K562 (cell line): ENCODE measurements around the gene COX6B1. TPM values are rescaled to one million over a fixed set of nuclear protein-coding genes. Genes with fewer than 3 reads are reported as not detected.

Source experiments
- BCL6 ChIP-seq: fragments of 250-450 bp; sonication (Bioruptor Pico); IDR thresholded peaks from 2 replicates; pipeline ENCODE4 v1.4.0; 2020
- EP400 ChIP-seq: fragments of 450-650 bp; IDR thresholded peaks from 2 replicates; pipeline ENCODE4 v1.6.1; 2017; ENCODE audit warnings: antibody characterized with exemption, mild to moderate bottlenecking, moderate library complexity
- ETV5 ChIP-seq: sonication (generic); formaldehyde crosslinking; IDR thresholded peaks from 2 replicates; pipeline ENCODE4 v1.4.0; 2020; ENCODE audit warnings: low read depth, mild to moderate bottlenecking, missing genetic modification reagents
- NRF1 ChIP-seq, 2 experiments: fragments of 450-650 bp; IDR thresholded peaks in 1 of 2; conservative IDR thresholded peaks in 1 of 2; 2 replicates each; pipeline ENCODE4 v1.6.1; 2014; ENCODE audit warnings: mild to moderate bottlenecking in 2 of 2
- XRCC3 ChIP-seq: fragments of 450-650 bp; IDR thresholded peaks from 2 replicates; pipeline ENCODE4 v1.6.1; 2017; ENCODE audit warnings: mild to moderate bottlenecking, moderate library complexity
- YBX1 ChIP-seq: fragments of 450-650 bp; IDR thresholded peaks from 2 replicates; pipeline ENCODE4 v1.7.1; 2016; ENCODE audit warnings: mild to moderate bottlenecking
- ZKSCAN1 ChIP-seq: fragments of 150-350 bp; IDR thresholded peaks from 2 replicates; pipeline ENCODE4 v1.6.1; 2016; ENCODE audit warnings: low read depth, low read length
- ZNF316 ChIP-seq: fragments of 450-650 bp; IDR thresholded peaks from 2 replicates; pipeline ENCODE4 v1.6.1; 2016
- ZNF384 ChIP-seq: IDR thresholded peaks from 2 replicates; pipeline ENCODE4 v1.6.1; 2012; ENCODE audit warnings: low read depth, low read length, improper control_type of control experiment
- polyA plus RNA-seq, 8 experiments: library from polyadenylated mRNA; depleted of rRNA in 4 of 8; stranded (reverse) in 5 of 8; unstranded in 3 of 8; fragments of >200 nt; fragmentation: Nextera tagmentation in 2 of 8; fragmentation: Illumina TruSeq in 1 of 8; extraction: Ambion mirVana in 2 of 8; extraction: Trizol in 1 of 8; gene quantifications; 2 replicates each; pipeline versions ENCODE4 v1.2.1 to v1.2.3, GENCODE V29; 2011 to 2014; ENCODE audit warnings: inconsistent platforms in 1 of 8, missing spikeins in 1 of 8
- total RNA-seq, 7 experiments: library from RNA; depleted of rRNA in 6 of 7; stranded (reverse); fragments of >200 nt in 6 of 7; fragmentation: Illumina TruSeq in 2 of 7; extraction: Trizol in 2 of 7; gene quantifications; 2 replicates each; pipeline versions ENCODE4 v1.2.1 to v1.2.3, GENCODE V29; 2011 to 2021; ENCODE audit warnings: low replicate concordance in 1 of 7
- TF ChIP-seq, protein P1 (sequence below): sonication (generic); formaldehyde crosslinking; IDR thresholded peaks from 2 replicates; pipeline ENCODE4 v1.8.1; 2023; ENCODE audit warnings: mild to moderate bottlenecking, missing genetic modification reagents
- TF ChIP-seq, protein P2 (sequence below): fragments of 450-650 bp; IDR thresholded peaks from 2 replicates; pipeline ENCODE4 v1.7.1; 2018; ENCODE audit warnings: mild to moderate bottlenecking, low read depth; ENCODE audit not compliant: partially characterized antibody
- TF ChIP-seq, protein P3 (sequence below): fragments of 450-650 bp; IDR thresholded peaks from 2 replicates; pipeline ENCODE4 v1.6.1; 2017; ENCODE audit warnings: antibody characterized with exemption, mild to moderate bottlenecking
- TF ChIP-seq, protein P4 (sequence below), 2 experiments: IDR thresholded peaks; 2 replicates each; pipeline ENCODE4 v1.6.1; 2011; ENCODE audit warnings: borderline replicate concordance in 1 of 2, control low read depth in 1 of 2, low read depth in 1 of 2, low read length in 1 of 2, mild to moderate bottlenecking in 1 of 2, mixed read lengths in 1 of 2, moderate library complexity in 1 of 2; ENCODE audit not compliant: insufficient read depth in 1 of 2, insufficient read length in 1 of 2, poor library complexity in 1 of 2, severe bottlenecking in 1 of 2; ENCODE audit errors: extremely low read depth in 1 of 2
- TF ChIP-seq, protein P5 (sequence below): sonication (generic); formaldehyde crosslinking; IDR thresholded peaks from 2 replicates; pipeline ENCODE4 v1.9.0; 2022; ENCODE audit warnings: mild to moderate bottlenecking, missing genetic modification reagents
- TF ChIP-seq, protein P6 (sequence below): sonication (generic); formaldehyde crosslinking; IDR thresholded peaks from 2 replicates; pipeline ENCODE4 v1.8.0; 2023; ENCODE audit warnings: mild to moderate bottlenecking, missing genetic modification reagents

The COX6B1 gene
- total and polyA plus RNA-seq, 9 of the 15 experiments (the other 6 are each of a cell fraction or from before 2014, with no cell fraction given): 777 to 2,393 (median 1,219) TPM

DNA sequence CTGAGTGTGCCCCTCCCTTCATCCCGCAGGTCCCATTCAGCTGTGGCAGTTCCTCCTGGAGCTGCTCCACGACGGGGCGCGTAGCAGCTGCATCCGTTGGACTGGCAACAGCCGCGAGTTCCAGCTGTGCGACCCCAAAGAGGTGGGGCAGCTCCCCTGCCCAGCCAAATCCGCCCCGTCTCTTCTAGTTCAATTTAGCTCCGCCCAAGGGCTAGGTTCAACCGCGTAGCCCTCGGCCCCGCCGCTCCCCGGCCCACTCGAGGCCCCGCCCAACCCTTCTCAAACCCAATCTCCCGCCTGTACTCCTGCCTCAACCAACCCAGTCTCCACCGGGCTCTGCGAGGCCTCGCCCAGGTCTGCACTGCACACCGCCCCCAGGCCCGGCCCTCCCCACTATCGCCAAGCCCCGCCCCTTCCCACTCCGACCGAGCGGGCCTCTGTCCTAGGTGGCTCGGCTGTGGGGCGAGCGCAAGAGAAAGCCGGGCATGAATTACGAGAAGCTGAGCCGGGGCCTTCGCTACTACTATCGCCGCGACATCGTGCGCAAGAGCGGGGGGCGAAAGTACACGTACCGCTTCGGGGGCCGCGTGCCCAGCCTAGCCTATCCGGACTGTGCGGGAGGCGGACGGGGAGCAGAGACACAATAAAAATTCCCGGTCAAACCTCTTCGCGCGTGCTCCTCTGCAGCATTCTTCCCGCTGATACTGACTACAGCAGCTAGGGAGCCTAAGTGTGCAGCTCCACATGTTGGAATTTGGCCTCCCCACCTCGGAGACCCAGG lies 3.7 kb upstream of the COX6B1 start (continued):
- TF ChIP-seq, protein P1, sequence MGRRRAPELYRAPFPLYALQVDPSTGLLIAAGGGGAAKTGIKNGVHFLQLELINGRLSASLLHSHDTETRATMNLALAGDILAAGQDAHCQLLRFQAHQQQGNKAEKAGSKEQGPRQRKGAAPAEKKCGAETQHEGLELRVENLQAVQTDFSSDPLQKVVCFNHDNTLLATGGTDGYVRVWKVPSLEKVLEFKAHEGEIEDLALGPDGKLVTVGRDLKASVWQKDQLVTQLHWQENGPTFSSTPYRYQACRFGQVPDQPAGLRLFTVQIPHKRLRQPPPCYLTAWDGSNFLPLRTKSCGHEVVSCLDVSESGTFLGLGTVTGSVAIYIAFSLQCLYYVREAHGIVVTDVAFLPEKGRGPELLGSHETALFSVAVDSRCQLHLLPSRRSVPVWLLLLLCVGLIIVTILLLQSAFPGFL (CRISPR knock-in tag): no peak
- TF ChIP-seq EP400: 0 out of 2 replicates have a peak, but pooled peaks have one; percentile 29
- TF ChIP-seq, protein P2, sequence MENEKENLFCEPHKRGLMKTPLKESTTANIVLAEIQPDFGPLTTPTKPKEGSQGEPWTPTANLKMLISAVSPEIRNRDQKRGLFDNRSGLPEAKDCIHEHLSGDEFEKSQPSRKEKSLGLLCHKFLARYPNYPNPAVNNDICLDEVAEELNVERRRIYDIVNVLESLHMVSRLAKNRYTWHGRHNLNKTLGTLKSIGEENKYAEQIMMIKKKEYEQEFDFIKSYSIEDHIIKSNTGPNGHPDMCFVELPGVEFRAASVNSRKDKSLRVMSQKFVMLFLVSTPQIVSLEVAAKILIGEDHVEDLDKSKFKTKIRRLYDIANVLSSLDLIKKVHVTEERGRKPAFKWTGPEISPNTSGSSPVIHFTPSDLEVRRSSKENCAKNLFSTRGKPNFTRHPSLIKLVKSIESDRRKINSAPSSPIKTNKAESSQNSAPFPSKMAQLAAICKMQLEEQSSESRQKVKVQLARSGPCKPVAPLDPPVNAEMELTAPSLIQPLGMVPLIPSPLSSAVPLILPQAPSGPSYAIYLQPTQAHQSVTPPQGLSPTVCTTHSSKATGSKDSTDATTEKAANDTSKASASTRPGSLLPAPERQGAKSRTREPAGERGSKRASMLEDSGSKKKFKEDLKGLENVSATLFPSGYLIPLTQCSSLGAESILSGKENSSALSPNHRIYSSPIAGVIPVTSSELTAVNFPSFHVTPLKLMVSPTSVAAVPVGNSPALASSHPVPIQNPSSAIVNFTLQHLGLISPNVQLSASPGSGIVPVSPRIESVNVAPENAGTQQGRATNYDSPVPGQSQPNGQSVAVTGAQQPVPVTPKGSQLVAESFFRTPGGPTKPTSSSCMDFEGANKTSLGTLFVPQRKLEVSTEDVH: no peak
- 0 out of 2 replicates have a peak, but pooled peaks have one; percentile 34 for TF ChIP-seq ZKSCAN1
- TF ChIP-seq NRF1 (conservative IDR thresholded peaks at IDR 0.05 in 1 of 2, IDR thresholded peaks at IDR 0.05 in 1 of 2): peak; percentile 56 to 62
- TF ChIP-seq, protein P3, sequence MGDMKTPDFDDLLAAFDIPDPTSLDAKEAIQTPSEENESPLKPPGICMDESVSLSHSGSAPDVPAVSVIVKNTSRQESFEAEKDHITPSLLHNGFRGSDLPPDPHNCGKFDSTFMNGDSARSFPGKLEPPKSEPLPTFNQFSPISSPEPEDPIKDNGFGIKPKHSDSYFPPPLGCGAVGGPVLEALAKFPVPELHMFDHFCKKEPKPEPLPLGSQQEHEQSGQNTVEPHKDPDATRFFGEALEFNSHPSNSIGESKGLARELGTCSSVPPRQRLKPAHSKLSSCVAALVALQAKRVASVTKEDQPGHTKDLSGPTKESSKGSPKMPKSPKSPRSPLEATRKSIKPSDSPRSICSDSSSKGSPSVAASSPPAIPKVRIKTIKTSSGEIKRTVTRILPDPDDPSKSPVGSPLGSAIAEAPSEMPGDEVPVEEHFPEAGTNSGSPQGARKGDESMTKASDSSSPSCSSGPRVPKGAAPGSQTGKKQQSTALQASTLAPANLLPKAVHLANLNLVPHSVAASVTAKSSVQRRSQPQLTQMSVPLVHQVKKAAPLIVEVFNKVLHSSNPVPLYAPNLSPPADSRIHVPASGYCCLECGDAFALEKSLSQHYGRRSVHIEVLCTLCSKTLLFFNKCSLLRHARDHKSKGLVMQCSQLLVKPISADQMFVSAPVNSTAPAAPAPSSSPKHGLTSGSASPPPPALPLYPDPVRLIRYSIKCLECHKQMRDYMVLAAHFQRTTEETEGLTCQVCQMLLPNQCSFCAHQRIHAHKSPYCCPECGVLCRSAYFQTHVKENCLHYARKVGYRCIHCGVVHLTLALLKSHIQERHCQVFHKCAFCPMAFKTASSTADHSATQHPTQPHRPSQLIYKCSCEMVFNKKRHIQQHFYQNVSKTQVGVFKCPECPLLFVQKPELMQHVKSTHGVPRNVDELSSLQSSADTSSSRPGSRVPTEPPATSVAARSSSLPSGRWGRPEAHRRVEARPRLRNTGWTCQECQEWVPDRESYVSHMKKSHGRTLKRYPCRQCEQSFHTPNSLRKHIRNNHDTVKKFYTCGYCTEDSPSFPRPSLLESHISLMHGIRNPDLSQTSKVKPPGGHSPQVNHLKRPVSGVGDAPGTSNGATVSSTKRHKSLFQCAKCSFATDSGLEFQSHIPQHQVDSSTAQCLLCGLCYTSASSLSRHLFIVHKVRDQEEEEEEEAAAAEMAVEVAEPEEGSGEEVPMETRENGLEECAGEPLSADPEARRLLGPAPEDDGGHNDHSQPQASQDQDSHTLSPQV: no peak
- no peak for TF ChIP-seq ZNF316
- TF ChIP-seq ZNF384: no peak
- no peak for TF ChIP-seq ETV5 (CRISPR knock-in tag)
- TF ChIP-seq, protein P4, sequence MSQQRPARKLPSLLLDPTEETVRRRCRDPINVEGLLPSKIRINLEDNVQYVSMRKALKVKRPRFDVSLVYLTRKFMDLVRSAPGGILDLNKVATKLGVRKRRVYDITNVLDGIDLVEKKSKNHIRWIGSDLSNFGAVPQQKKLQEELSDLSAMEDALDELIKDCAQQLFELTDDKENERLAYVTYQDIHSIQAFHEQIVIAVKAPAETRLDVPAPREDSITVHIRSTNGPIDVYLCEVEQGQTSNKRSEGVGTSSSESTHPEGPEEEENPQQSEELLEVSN (IDR thresholded peaks at IDR 0.05; ENCODE audit: borderline replicate concordance in 1 of 2, extremely low read depth in 1 of 2, insufficient read depth in 1 of 2, insufficient read length in 1 of 2, low read depth in 1 of 2, low read length in 1 of 2, poor library complexity in 1 of 2, severe bottlenecking in 1 of 2): peak in 1 of 2 experiments; percentile 61
- no peak for TF ChIP-seq YBX1
- no peak for TF ChIP-seq BCL6 (CRISPR knock-in tag)
- TF ChIP-seq, protein P5, sequence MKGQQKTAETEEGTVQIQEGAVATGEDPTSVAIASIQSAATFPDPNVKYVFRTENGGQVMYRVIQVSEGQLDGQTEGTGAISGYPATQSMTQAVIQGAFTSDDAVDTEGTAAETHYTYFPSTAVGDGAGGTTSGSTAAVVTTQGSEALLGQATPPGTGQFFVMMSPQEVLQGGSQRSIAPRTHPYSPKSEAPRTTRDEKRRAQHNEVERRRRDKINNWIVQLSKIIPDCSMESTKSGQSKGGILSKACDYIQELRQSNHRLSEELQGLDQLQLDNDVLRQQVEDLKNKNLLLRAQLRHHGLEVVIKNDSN (CRISPR knock-in tag): no peak; the same call in 1 of the 2 replicates
- TF ChIP-seq, protein P6, sequence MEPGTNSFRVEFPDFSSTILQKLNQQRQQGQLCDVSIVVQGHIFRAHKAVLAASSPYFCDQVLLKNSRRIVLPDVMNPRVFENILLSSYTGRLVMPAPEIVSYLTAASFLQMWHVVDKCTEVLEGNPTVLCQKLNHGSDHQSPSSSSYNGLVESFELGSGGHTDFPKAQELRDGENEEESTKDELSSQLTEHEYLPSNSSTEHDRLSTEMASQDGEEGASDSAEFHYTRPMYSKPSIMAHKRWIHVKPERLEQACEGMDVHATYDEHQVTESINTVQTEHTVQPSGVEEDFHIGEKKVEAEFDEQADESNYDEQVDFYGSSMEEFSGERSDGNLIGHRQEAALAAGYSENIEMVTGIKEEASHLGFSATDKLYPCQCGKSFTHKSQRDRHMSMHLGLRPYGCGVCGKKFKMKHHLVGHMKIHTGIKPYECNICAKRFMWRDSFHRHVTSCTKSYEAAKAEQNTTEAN: no peak
- no peak for TF ChIP-seq XRCC3
